ENCODE results near the gene YLPM1. TPM values are rescaled to one million over a fixed set of nuclear protein-coding genes. Genes with fewer than 3 reads are reported as not detected.

Gene YLPM1
- total and polyA plus RNA-seq, 2 donors (not counting 3 experiments of a cell fraction or from before 2014, with no cell fraction given) = 14.9 to 85.7 TPM

GRCh38 chr14:74858022-74858421 is 94.9 kb downstream of the YLPM1 start:
- no TSS peak for BruUV-seq (replicated peaks)

GRCh38 chr14:74859757-74860552 is 96.8 kb downstream of the YLPM1 start:
- Histone ChIP-seq H3K27me3 (ENCODE audit: control insufficient read depth in 2 of 2, insufficient read depth in 2 of 2, low read length in 2 of 2) (no peaks in the 10 kb centered on the region), H3K4me2 (ENCODE audit: insufficient read depth, low read length) (no peak overlapping the region), H3K9me1 (replicated peaks; ENCODE audit: control insufficient read depth, extremely low read depth, insufficient read depth, low read length) (no peaks in the 10 kb centered on the region), H3K79me2 (ENCODE audit: control insufficient read depth, insufficient read depth, low read length) (no peaks in the 10 kb centered on the region), H3K4me3 (replicated peaks in 1 of 3; ENCODE audit: insufficient read depth in 1 of 3, low read depth in 1 of 3, low read length in 3 of 3) (no peak overlapping the region), H3K9ac (replicated peaks; ENCODE audit: extremely low read depth, insufficient read depth, low read length) (no peak overlapping the region), H3K9me3 (replicated peaks; ENCODE audit: control insufficient read depth, insufficient read depth, low read length) (no peaks in the 10 kb centered on the region), H4K20me1 (replicated peaks; ENCODE audit: control insufficient read depth, extremely low read depth, insufficient read depth, low read length) (no peaks in the 10 kb centered on the region), H3K36me3 (ENCODE audit: control insufficient read depth in 2 of 2, extremely low read depth in 1 of 2, insufficient read depth in 2 of 2, low read length in 2 of 2) (no peaks in the 10 kb centered on the region), H3K4me1 (ENCODE audit: control insufficient read depth, extremely low read depth, insufficient read depth, low read length) (no peaks in the 10 kb centered on the region), H2AFZ (ENCODE audit: low read depth, low read length) (no peak overlapping the region), H3K27ac (ENCODE audit: insufficient read depth, low read depth, low read length) (no peak overlapping the region)
- intact Hi-C loops (cut with micrococcal nuclease) (loop anchor here (2.0 kb wide), 1 partner anchor 443 kb away; no protein-coding TSS in a partner anchor), dilution Hi-C loops (cut with MboI; ENCODE audit: extremely low pct_ligation_motif_present, low sequenced_read_pairs) (no loop called here)
- TF ChIP-seq GATA2 (IDR thresholded peaks at IDR 0.05; ENCODE audit: insufficient read depth, insufficient read length, low read depth, low read length) (no peak), CTCF (IDR thresholded peaks at IDR 0.05; ENCODE audit: extremely low read depth in 1 of 2, insufficient read depth in 1 of 2, low read depth in 1 of 2, low read length in 2 of 2) (no peak), FOS (IDR thresholded peaks at IDR 0.05; ENCODE audit: borderline replicate concordance, insufficient read depth, low read length) (no peak), POLR2A (IDR thresholded peaks at IDR 0.05; ENCODE audit: low read depth, low read length) (no peak), POLR2AphosphoS5 (IDR thresholded peaks at IDR 0.05; ENCODE audit: insufficient read depth, low read depth, low read length) (no peak), JUN (IDR thresholded peaks at IDR 0.05; ENCODE audit: borderline replicate concordance, insufficient read depth, insufficient read length, low read depth) (no peak)
- DNase-seq (ENCODE audit: low read depth, low spot score) = no peak
- CTCF ChIA-PET = interaction anchor here (0.9 to 12.3 kb wide), 11 partner anchors 11 to 483 kb away, joined by 3 to 468 read pairs (median 16); partner anchors contain the start of genes DLST and PROX2
- BruUV-seq (replicated peaks) = no TSS peak
- FAIRE-seq = no peak
- POLR2A ChIA-PET = interaction anchor here (1.0 to 1.5 kb wide), 2 partner anchors 17 to 45 kb away, joined by 6 to 8 read pairs; no protein-coding TSS in a partner anchor

More at GRCh38 chr14:74858022-74858421, 94.9 kb downstream of the YLPM1 start:
- Histone ChIP-seq H3K79me2 (ENCODE audit: control insufficient read depth, insufficient read depth, low read length) (no peaks in the 10 kb centered on the region), H4K20me1 (replicated peaks; ENCODE audit: control insufficient read depth, extremely low read depth, insufficient read depth, low read length) (no peaks in the 10 kb centered on the region), H3K9me1 (replicated peaks; ENCODE audit: control insufficient read depth, extremely low read depth, insufficient read depth, low read length) (no peaks in the 10 kb centered on the region), H2AFZ (ENCODE audit: low read depth, low read length) (no peak overlapping the region), H3K27me3 (ENCODE audit: control insufficient read depth in 2 of 2, insufficient read depth in 2 of 2, low read length in 2 of 2) (no peaks in the 10 kb centered on the region), H3K27ac (ENCODE audit: insufficient read depth, low read depth, low read length) (no peak overlapping the region), H3K4me1 (ENCODE audit: control insufficient read depth, extremely low read depth, insufficient read depth, low read length) (no peaks in the 10 kb centered on the region), H3K9ac (replicated peaks; ENCODE audit: extremely low read depth, insufficient read depth, low read length) (no peak overlapping the region), H3K4me2 (ENCODE audit: insufficient read depth, low read length) (no peak overlapping the region), H3K4me3 (replicated peaks in 1 of 3; ENCODE audit: insufficient read depth in 1 of 3, low read depth in 1 of 3, low read length in 3 of 3) (no peak overlapping the region), H3K36me3 (ENCODE audit: control insufficient read depth in 2 of 2, extremely low read depth in 1 of 2, insufficient read depth in 2 of 2, low read length in 2 of 2) (no peaks in the 10 kb centered on the region), H3K9me3 (replicated peaks; ENCODE audit: control insufficient read depth, insufficient read depth, low read length) (no peaks in the 10 kb centered on the region)
- TF ChIP-seq MYC (IDR thresholded peaks at IDR 0.05; ENCODE audit: low read depth, low read length) = no peak
- TF ChIP-seq GATA2 (IDR thresholded peaks at IDR 0.05; ENCODE audit: insufficient read depth, insufficient read length, low read depth, low read length) = no peak
- FAIRE-seq (no peak), DNase-seq (ENCODE audit: low read depth, low spot score) (no peak)
- CTCF ChIA-PET = interaction anchor here (1.5 to 12.3 kb wide), 3 partner anchors 19 to 249 kb away, joined by 4 to 468 read pairs (median 245); partner anchors contain the start of genes DLST and PROX2
- dilution Hi-C loops (cut with MboI; ENCODE audit: extremely low pct_ligation_motif_present, low sequenced_read_pairs) = no loop called here
- intact Hi-C loops (cut with micrococcal nuclease) = no loop called here
- POLR2A ChIA-PET = no interaction called here
